ENCODE measurements around the gene ARAP2.

The ARAP2 gene

GRCh38 chr4:36111172-36111571 lies 133.1 kb downstream of the ARAP2 start:
- peak; percentile 51 for DNase-seq (ENCODE audit: low read depth)

GRCh38 chr4:36099509-36099908 lies 144.8 kb downstream of the ARAP2 start:
- peak; percentile 59 for DNase-seq (ENCODE audit: low read depth)

GRCh38 chr4:36094995-36095394 lies 149.3 kb downstream of the ARAP2 start:
- DNase-seq (ENCODE audit: low read depth), result no peak

- DNase-seq (ENCODE audit: low read depth), result no peak
Observed at GRCh38 chr4:36091997-36092396, 152.3 kb downstream of the ARAP2 start.

- peak; percentile 52 for DNase-seq (ENCODE audit: low read depth)
Observed at GRCh38 chr4:36088542-36088941, 155.8 kb downstream of the ARAP2 start.

- no peak for DNase-seq (ENCODE audit: low read depth)
Observed at GRCh38 chr4:36086261-36086786, 158.0 kb downstream of the ARAP2 start.

- DNase-seq (ENCODE audit: low read depth), result no peak
Observed at GRCh38 chr4:36082817-36083216, 161.5 kb downstream of the ARAP2 start.

GRCh38 chr4:36081185-36081584 lies 163.1 kb downstream of the ARAP2 start:
- no peak for DNase-seq (ENCODE audit: low read depth)

- no peak for DNase-seq (ENCODE audit: low read depth)
Observed at GRCh38 chr4:36079666-36080065, 164.6 kb downstream of the ARAP2 start.

GRCh38 chr4:36078319-36078718 lies 166.0 kb downstream of the ARAP2 start:
- DNase-seq (ENCODE audit: low read depth), result no peak

- peak; percentile 8 for DNase-seq (ENCODE audit: low read depth)
Observed at GRCh38 chr4:36072529-36072928, 171.8 kb downstream of the ARAP2 start.

GRCh38 chr4:36067116-36067515 lies 177.2 kb downstream of the ARAP2 start:
- no peak for DNase-seq (ENCODE audit: low read depth)

- no peak for DNase-seq (ENCODE audit: low read depth)
Observed at GRCh38 chr4:36065274-36065871, 178.9 kb downstream of the ARAP2 start.

GRCh38 chr4:36064117-36064516 lies 180.2 kb downstream of the ARAP2 start:
- peak; percentile 21 for DNase-seq (ENCODE audit: low read depth)

- DNase-seq (ENCODE audit: low read depth), result no peak
Observed at GRCh38 chr4:36056136-36056535, 188.2 kb downstream of the ARAP2 start.

GRCh38 chr4:36054694-36055422 lies 189.5 kb downstream of the ARAP2 start:
- peak; percentile 22 for DNase-seq (ENCODE audit: low read depth)

- peak; percentile 52 for DNase-seq (ENCODE audit: low read depth)
Observed at GRCh38 chr4:36053930-36054329, 190.4 kb downstream of the ARAP2 start.

- DNase-seq (ENCODE audit: low read depth), result no peak
Observed at GRCh38 chr4:36051634-36052033, 192.7 kb downstream of the ARAP2 start.

GRCh38 chr4:36046026-36046425 lies 198.3 kb downstream of the ARAP2 start:
- no peak for DNase-seq (ENCODE audit: low read depth)

- DNase-seq (ENCODE audit: low read depth), result peak; percentile 39
Observed at GRCh38 chr4:36043901-36044300, 200.4 kb downstream of the ARAP2 start.

- no peak for DNase-seq (ENCODE audit: low read depth)
Observed at GRCh38 chr4:36043241-36043640, 201.1 kb downstream of the ARAP2 start.

GRCh38 chr4:36042122-36042970 lies 202.0 kb downstream of the ARAP2 start:
- no peak for DNase-seq (ENCODE audit: low read depth)

- no peak for DNase-seq (ENCODE audit: low read depth)
Observed at GRCh38 chr4:36041340-36041739, 203.0 kb downstream of the ARAP2 start.

Data from amniotic epithelial cell (primary cell).